NCI-H446 treated with DMSO at 0.1 percent for 48 hours (cell line): ENCODE data around the gene TXNDC11.
"Not testable (repeated sequence)": the region's sequence is repeated elsewhere in the genome, so short reads cannot be mapped to it uniquely, and the experiment has no call there.

Experiments
- DNase-seq: peaks from one replicate; lab custom pipeline; 2025; lab: John Stamatoyannopoulos, UW

TXNDC11 gene, protein sequence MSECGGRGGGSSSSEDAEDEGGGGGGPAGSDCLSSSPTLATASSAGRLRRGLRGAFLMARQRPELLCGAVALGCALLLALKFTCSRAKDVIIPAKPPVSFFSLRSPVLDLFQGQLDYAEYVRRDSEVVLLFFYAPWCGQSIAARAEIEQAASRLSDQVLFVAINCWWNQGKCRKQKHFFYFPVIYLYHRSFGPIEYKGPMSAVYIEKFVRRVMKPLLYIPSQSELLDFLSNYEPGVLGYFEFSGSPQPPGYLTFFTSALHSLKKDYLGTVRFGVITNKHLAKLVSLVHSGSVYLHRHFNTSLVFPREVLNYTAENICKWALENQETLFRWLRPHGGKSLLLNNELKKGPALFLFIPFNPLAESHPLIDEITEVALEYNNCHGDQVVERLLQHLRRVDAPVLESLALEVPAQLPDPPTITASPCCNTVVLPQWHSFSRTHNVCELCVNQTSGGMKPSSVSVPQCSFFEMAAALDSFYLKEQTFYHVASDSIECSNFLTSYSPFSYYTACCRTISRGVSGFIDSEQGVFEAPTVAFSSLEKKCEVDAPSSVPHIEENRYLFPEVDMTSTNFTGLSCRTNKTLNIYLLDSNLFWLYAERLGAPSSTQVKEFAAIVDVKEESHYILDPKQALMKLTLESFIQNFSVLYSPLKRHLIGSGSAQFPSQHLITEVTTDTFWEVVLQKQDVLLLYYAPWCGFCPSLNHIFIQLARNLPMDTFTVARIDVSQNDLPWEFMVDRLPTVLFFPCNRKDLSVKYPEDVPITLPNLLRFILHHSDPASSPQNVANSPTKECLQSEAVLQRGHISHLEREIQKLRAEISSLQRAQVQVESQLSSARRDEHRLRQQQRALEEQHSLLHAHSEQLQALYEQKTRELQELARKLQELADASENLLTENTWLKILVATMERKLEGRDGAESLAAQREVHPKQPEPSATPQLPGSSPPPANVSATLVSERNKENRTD

DNA sequence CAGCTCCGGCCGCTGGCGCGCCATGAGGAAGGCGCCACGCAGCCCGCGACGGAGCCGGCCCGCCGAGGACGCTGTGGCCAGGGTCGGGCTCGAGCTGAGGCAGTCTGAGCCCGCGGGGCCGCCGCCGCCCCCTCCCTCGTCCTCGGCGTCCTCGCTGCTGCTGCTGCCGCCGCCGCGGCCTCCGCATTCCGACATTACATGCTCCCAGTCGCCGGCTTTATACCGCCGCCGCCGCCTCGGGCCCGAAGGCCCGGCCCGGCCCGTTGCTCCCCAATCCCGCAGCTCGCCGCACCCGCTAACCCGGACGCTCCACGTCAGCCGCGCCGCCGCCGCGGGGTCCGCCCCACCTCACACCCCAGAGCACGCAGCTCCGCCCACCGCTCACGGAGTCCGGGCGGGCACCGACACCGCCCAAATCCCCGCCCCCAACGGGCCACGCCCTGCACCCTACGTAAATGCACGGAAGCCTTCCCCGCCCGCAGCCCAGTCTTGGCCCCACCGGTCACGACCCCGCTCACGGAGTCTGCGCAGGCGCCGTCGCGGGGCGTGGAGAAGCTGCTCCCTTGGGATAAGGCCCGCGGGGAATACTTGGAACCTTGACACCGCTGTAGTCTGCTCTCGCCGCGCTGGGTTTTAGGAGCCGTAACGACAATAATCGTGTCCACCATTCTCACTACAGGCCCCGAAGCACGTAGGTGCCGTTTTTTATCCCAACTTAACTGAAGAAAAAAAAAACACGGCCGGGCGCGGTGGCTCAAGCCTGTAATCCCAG is at the start of gene TXNDC11:
Gene TXNDC11 (minus strand): TSS at position 322 of the 772 bp plus-strand sequence. CDS start 127 bp downstream, at position 195.
- DNase-seq: peak; percentile 93

- no peak for DNase-seq
These were observed 48.6 kb upstream of the TXNDC11 start for GRCh38 chr16:11791144-11791828.

GRCh38 chr16:11788914-11789313 is 46.3 kb upstream of the TXNDC11 start:
- DNase-seq: no peak

- DNase-seq: not testable (repeated sequence)
These were observed 42.4 kb upstream of the TXNDC11 start for GRCh38 chr16:11784980-11785599.

DNA sequence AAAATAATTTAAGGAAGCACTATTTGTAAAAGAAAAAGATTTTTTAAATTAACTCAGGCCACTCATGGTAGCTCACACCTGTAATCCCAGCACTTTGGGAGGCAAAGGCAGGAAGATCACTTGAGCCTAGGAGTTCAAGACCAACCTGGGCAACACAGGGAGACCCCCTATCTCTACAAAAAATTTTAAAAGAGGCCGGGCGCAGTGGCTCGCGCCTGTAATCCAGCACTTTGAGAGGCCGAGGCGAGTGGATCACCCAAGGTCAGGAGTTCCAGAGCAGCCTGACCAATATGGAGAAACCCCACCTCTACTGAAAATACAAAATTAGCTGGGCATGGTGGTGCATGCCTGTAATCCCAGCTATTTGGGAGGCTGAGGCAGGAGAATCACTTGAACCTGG is 41.7 kb upstream of the TXNDC11 start:
- not testable (repeated sequence) for DNase-seq

DNA sequence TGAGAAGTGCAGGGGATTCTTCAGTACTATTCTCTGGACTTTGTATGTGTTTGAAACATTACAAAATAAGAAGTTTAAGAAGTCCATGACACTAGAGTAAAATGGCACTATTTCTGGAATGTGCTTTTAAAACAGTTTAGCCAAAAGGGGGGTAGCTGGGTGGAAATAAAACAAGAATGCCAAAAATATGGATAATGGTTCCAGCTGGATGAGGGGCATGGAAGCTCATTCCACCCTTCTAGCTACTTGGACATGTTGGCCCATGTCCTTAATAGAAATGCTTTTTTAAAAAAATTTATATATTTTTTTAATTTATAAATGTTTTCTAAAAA is 41.3 kb upstream of the TXNDC11 start:
- no peak for DNase-seq

GRCh38 chr16:11783319-11784037 is 40.8 kb upstream of the TXNDC11 start:
- no peak for DNase-seq

- DNase-seq: peak; percentile 84
These were observed 39.1 kb upstream of the TXNDC11 start for GRCh38 chr16:11781773-11782172.

DNA sequence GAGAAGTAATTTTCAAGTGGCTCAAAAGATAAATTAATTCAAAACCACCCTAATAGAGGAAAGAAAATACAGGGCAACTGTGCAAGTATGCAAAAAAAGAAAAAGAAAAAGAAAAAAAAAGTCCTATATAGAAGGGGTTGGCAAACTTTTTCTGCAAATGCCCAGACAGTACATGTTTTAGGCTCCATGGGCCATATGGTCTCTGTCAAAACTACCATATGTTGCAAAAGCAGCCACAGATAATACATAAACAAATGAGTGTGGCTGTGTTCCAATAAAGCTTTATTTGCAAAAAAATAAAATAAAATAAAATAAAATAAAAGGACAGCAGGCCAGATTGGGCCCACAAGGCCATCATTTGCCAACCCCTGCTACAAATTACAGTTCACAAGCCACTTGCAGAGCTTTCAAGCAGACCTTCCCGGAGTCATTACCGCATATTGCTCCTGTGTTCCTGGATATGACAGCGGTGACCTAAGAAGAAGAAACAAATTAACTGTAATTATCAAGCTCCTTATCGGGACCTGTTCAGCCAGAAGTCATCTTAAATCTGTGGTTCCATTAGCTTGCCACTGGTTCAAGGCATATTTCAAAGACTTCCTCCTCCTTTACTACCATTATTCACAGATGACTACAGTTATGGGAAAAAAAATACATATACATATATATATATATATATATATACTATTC is 38.5 kb upstream of the TXNDC11 start:
- DNase-seq: peak; percentile 61

DNA sequence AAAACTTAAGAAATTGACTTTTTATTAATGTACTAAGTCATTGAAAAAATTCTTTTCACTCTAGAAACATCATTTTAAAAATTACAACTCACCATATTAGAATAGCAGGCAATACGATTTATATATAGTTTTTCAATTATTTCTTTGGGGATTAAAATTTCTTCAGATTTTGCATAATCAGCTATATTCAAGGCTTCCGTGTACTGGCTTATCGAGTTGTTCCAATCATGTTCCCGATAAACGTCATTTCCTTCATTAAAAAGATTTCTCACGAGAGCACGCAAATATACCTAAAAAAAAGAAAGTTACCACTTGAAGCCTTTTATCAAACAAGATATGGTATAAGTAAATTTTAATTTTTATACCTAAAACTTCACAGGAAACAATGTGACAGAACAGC is 36.4 kb upstream of the TXNDC11 start:
- DNase-seq: no peak

- DNase-seq: no peak
These were observed 31.5 kb upstream of the TXNDC11 start for GRCh38 chr16:11774065-11774626.

DNA sequence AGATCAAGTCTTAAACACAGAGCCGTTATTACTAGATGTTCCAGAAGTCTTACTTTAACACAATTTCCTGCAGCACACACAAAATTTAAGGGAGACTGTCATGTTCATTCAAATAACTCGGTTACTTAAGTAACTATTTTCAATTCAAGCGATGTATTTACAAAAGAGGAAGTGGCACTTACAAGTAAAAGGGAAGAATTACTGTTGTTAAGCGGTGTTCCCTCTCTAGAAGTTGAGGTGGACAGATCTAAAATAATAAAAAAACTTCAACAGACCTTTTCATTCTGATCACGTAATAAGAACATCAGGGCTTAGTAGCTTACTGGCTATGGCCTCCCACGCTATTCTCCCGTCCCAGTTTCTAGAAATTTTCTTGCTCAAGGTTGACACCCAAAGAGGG is 26.2 kb upstream of the TXNDC11 start:
- no peak for DNase-seq

DNA sequence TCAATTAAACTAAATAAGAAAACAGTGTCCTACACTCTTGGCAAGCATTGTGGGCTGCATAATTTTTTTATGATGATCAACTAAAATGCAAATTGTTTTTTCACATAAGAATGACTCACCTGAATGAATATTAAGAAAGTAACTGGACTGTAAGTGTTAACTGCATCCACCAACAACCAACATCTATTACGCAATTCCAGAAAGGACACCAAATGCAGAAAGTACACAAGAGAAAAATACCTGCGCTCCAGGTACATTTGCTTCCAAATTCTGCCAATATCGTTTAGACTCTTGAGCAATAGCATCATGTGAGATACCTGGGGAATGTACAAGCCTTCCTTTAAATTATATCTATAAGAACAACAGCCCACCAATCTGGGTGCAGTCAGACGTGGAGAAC is 19.8 kb upstream of the TXNDC11 start:
- DNase-seq: no peak

- DNase-seq: no peak
These were observed 17.3 kb upstream of the TXNDC11 start for GRCh38 chr16:11759997-11760396.

GRCh38 chr16:11759163-11759834 is 16.6 kb upstream of the TXNDC11 start:
- no peak for DNase-seq

- no peak for DNase-seq
These were observed 15.3 kb upstream of the TXNDC11 start for GRCh38 chr16:11757671-11758545.

GRCh38 chr16:11756248-11756647 is 13.6 kb upstream of the TXNDC11 start:
- DNase-seq: no peak
